HTERT RPE-1 (cell line): Measurements from ENCODE around the gene PIGV.

Experiments
- in situ Hi-C: fragments of 300-500 bp; cut with MboI; formaldehyde crosslinking; loops from 4 replicates; pipeline ENCODE4 v1.14.3; 2020; ENCODE audit warnings: low sequenced_read_pairs

The PIGV gene

DNA sequence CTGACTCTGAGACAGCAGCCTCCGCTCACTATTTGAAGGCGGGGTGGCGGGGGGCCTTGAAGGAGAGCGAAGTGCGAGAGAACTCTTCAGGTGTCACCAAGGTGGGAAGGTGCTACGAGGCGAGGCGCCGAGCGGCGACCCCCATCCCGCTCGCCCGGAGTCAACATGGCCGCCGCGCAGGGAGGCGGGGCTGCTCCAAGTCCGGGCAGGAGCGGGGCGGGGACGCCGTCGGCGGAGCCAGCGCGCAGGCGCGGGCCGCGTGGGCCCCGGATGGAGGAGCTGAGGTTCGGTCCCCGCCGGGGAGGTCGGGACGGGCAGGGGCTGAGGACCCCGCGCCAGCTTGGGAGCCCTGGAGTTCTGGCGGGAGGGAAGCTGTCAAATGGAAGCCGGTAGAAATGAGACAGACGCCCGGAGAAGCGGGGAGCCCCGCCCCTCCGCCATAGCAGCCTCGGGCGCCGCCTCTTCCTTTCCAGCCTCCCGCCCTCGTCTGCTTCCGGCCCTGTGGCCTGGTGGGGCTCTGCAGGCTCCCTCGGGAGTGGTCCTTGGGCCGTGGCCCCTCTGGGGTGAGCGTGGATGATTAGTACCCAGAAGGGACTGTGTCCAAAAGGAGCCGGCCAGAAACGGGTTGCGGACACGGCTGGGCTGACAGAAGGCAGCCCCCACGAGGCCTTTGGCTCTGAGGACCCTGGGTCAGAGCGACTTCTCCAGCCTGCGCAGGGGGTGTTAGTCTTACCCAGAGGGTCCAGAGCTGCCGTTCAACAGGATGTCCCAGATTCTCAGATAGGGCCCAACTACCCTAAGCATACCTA, at the start of gene PIGV:
Gene PIGV (plus strand): TSS at position 245 of the 809 bp plus-strand sequence. CDS start 2,866 bp downstream, outside the sequence.
- in situ Hi-C loops, result no loop called here

DNA sequence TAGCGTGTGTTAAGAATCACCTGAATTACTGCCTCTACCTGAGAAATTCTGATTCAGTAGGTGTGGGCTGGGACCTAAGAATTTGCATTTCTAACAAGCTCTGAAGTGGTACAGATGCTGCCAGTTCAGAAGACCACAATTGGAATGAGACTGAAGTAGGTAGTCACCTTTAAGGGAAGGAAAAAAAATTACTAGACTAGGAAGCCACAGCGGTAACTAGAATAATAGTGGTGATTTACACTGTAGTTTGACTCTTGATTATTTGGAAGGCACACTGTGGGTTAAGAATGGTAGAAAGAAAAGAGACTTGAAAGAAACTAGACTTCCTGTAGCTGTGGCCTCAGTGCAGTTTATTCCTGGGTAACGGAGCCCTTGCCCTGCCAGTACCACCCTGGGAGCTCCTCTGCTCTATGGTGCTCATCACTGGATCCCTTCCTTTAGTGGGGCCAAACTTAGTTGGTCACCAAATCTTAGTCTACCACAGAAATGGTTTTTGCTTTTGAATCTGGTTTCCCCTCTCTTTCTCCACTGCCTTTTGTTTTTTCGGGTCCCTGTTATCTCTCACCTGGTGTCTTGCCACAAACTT, 48.3 kb upstream of the PIGV start:
- in situ Hi-C loops, result no loop called here

DNA sequence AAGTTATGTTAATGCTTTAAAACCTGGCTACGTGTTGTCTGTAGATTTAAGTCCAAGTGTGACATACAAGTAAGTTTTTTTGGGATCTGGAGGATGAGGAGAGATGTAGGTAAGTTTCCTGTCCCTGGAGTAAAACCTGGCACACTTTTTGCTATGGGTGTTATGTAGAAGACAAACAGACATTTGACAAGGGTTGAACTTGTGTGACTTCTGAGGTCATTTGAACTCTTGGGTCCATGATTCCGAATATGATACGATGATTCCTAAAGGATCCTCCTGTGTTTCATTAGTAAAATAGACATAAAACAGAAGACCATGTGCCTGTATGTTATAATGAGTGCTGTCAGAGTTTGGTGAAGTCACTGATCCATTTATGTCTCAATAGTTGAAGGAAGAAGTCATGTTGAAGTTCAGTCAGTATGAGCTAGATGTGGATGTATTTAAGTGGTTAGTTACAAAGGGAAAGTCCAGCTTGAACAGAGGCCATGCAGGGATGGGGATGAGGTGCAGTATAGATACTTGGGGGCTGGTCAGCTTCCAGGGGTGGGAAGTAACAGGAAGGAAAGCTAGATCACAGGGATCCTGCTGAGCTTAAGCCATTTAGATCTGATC, 47.6 kb upstream of the PIGV start:
- in situ Hi-C loops, result no loop called here

DNA sequence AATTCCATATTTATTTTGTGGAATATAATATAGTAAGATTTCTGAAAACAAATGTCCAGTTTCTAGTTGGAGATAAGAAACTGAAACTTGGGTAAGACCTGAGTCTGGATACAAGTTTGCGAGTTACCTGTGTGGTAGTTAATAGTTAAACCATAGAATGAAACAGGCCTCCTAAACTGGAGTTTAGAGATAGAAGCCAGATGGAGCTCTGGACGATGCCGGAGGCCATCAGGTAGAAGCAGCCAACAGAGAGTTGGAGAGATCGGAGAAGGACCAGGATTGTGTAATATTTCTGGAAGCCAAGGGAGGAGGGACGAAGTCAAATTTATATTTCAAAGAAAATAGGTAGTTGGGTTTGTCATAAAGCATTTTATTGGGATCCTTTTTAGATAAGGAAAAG, 46.8 kb upstream of the PIGV start:
- in situ Hi-C loops, result no loop called here

DNA sequence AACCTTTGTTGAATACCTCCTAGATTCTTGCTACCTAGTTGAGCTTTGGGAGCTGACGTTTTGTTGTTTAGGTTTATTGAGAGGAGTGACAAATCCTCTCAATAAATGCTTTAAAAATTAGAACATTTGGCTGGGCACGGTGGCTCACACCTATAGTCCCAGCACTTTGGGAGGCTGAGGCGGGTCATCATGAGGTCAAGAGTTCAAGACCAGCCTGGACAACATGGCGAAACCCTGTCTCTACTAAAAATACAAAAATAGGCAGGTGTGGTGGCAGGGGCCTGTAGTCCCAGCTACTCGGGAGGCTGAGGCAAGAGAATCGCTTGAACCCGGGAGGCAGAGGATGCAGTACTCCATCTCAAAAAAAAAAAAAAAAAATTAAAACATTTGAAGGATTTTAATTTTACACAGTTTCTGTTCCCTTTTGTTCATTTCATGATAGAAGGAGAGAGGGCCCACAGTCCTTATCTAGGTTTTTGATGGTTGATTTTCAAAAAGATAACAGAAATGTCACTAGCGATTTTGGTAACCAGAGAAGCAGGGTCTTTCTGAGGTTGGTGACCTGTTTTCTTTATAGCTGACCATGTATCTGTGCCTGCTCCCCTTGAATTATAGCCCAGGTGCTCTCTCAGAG, 44.2 kb upstream of the PIGV start:
- in situ Hi-C loops, result no loop called here

DNA sequence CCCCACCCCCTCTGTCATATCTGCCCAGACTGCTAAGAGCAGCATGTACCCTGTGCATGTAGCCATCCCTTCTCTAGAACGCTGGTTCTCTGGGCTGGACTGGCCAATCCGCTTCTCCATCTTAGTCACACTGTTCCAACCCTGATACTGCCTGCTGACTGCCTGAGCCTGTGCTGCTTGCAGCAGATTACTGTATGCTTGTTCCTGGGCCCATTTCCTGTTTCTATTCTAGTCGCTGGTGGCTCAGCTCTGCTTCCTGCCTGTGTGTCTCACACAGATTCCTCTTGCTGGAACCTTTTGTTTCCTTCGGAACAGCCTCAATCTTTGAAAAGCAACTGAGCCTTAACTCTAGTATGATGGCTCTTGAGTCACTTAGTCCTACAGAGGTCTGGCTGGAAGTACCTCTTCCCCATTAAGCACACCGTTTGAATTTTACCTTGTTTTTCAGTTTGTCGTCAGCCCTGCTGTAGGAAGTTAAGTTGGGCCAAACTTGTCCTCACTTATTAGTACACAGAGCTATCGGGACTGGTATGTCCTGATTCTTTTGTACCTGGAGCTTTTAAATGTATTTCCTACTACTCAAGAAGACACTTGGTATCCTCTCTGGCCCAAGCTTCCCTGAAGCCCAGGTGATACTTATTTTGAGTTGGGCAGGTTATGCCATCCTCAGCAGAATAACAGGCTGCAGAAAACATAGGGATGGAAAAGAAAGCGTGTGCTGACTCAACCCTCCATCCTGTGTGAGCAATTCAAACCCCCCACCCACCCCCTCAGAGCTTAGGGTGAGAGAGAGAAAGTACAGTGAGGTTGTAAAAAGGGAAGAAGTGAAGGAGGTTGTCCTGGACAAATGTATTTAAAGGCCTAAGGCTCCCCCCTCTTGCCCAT, 43.4 kb upstream of the PIGV start:
- in situ Hi-C loops, result no loop called here

DNA sequence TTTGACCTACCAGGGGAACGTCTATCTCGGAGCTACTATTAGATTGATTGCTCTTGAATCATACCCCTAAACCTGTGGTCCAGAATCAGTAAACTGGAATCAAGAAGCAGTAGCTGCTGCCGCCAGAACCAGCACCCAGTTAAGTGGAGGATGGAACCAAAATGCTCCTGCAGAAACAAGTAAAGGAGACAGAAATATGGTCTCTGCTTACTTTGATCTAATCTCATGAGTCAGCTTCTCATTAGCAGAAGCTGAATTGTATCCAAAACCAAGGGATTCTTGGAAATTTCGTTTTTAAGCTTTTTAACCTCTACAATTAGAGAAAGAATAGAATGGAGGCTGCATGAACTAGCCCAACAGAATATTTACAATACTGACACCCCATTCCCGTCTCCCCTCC, 42.6 kb upstream of the PIGV start:
- in situ Hi-C loops, result no loop called here

DNA sequence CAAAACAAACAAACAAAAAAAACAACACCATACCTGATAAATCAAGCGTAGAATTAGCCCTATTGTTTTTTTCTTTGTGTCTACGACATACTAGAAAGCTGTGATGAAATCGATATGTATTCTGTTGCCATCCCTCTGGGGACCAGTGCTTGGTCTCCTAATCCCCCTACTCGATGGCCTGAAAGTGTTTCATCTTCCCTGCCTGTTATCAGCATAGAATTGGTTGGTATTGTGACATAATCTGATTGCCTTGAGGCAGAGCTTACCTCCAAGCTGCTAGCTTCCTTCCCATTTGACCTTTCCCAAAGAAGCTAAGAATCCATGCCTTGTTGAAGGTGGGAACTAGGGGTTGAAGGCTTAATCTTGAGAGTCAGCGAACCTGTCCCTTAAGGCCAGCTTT, 40.7 kb upstream of the PIGV start:
- in situ Hi-C loops, result no loop called here

DNA sequence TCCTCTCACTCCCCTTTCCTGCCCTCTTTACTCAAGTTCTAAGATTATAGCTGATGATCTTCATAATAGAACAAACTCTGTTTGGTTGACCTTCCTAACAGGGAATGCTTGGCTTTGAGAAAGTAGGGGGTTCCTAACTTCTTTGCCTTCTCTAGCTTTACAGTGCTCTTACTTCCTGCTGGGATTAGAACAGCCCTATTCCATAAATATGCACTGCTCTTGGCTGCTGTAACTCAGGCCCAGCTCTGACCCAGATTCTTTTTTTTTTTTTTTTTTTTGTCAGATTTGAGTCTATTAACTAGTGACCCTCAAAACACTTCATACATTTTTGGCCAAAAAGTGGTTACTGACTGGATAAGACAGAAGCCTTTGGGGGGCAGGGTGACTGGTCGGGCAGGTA, 39.4 kb upstream of the PIGV start:
- in situ Hi-C loops, result no loop called here

DNA sequence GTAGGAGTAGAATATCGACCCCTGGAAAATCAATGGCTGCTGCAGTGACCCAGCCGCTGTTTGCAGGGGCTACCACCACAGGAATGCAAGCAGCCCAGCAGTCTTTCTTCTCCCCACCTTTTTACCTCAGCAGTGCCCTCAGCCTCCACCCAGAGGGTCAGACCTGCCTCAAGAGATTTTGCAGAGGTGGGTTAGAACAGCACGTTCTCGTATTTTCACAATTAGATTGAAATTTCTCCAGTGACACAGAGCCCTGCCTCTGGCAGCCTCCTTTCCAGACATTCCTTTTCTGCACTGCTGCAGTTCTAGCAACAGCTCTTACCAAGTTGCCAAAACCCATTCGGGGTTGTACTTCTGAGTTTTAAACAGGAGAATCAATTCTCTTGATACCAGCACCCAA, 38.3 kb upstream of the PIGV start:
- in situ Hi-C loops, result no loop called here

DNA sequence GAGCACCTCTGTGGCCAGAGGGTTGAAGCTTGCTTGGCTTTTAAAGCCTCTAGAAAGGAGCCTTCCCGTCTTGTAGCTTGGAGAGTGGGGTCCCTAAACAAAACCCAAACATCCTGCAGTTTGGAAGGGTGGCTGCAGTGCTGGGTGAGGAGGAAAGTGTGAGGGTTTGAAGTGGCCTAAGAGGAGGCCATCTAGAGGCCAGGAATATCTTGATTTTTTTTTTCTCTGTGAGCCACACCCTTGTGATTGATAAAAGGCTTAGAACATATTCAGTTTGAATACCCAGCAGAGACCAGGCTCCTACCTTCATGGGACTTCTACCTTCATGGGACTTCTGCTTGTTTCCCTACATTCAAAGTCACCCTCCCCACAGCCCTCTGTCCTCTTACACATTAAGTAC, 37.3 kb upstream of the PIGV start:
- in situ Hi-C loops, result no loop called here

DNA sequence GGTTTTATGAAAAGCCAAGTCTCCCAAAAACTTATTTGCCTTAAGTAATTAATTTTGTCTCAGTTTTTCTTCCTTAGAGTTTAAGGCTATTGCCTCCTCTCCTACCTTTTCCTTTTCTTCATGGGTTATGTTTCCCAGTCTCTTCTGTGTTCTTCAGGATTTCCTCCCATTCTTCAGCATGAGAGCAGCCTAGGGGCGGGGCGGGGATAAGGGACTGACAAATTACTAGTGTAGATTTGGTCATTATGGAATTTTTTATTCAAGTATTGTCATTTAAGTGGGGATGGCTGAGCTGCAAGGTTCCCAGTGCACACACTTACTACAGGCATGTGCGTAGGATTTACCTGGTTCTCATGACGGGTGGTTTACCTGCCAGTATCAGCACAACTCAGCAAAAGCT, 35.2 kb upstream of the PIGV start:
- in situ Hi-C loops, result no loop called here

DNA sequence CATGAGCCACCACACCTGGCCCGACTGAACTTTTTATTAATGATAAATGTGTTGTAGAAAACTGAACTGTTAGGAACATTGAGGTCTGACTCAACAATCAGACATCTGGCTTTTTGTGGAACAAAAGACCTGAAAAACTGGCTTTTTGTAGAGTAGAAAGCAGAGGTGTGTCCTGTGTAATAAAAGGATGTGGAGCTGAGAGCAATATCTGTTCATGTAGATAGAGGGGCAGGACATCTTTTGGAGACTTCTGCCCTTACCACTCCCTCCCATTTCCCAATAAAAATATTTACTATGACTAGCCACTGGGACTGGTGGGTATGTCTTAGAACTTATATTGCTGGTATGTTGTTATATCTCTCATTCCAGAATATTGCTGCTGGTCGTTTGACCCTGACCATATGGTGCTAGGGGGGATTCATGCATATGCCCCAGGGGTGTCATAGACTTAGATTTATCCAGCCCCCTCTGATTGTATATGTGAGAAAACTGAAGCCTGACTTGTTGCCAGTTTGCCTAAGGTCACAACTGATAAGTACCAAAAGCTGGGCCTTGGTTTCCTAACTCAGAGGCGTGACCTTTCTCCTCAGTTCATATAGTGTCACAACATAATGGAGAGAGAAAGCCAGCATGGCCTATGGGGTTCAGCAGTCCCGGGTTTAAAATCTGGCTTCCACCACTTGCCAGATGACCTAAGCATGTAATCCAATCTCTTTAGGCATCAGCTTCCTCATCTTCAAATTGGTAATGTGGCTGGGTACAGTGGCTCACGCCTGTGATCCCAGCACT, 33.5 kb upstream of the PIGV start:
- in situ Hi-C loops, result no loop called here

DNA sequence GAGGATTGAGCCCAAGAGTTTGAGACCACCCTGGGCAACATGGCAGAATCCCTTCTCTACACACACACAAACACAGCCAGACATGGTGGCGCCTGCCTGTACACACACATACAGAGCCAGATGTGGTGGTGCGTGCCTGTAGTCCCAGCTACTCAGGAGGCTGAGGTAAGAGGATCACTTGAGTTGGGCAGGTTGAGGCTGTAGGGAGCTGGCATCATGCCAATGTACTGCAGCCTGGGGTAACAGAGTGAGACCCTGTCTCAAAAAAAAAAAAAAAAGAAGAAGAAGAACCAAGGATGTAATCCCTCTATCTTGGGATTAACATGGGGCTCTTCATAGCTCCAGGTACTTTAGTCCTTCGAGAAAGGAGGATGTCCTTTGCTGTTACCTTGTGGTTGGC, 29.4 kb upstream of the PIGV start:
- in situ Hi-C loops, result no loop called here

DNA sequence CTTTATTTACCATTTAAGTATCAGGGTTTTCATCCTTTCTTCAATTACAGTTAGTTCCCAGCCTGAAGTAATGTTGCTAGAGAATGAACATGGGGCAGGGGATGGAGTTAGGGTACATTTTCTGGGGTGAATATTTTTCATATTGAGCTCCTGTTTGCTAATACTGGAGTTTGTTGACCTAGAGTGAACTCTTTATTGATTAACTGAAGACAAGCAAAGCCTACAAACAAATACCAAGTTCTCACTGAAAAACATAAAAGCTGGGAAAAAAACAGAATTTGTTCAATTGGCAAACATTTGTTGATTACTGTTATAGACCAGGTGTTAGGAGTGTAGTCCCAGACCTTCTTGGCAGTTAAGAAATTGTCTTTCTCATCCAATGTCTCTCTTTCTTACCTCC, 28.2 kb upstream of the PIGV start:
- in situ Hi-C loops, result no loop called here

DNA sequence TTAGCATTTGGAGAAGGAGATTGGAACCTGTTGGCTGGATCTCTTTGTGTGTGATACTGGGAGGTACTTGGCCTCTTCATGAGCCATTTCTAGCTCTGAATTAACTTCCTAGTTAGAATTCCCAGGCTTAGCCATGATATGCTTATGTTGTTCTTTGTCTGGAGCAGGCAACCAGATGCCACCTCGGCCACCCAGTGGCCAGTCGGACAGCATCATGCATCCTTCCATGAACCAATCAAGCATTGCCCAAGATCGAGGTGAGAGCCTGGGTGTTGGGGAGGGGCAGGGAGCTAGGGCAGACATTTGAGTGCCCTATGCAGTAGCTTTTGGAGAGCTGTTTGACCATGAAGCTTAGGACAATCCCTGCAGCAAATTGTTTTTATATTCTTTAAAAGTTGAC, 26.5 kb upstream of the PIGV start:
- in situ Hi-C loops, result no loop called here

DNA sequence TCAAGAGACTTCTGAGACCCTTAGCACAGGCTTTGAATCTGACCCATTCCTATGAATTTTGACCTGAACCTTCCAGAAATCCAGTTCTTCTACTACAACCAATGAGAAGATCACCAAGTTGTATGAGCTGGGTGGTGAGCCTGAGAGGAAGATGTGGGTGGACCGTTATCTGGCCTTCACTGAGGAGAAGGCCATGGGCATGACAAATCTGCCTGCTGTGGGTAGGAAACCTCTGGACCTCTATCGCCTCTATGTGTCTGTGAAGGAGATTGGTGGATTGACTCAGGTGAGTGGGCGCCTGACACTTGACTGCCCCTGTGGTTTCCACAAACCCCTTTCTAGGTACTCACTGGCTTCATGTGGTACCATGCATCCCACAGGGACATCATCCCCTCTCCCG, 20.0 kb upstream of the PIGV start:
- in situ Hi-C loops, result no loop called here

DNA sequence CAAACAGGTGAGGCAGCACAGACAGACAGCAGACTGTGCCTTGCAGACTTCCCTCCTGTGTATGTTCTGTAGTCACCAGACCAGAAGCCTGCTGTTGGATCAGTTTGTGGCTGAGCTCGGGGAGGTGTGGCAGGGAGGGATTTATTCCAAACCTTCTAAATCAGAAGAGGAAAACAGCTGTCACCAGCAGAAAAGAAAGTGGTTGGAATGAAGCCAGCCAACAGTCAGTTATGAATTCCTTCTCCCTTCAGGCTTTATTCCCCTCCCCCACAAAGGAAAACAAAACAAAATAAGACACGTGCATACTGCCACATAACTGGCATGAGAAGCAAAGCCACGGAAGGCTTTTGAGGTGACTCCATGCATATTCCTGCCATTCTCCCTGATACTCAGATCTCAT, 19.0 kb upstream of the PIGV start:
- in situ Hi-C loops, result no loop called here

DNA sequence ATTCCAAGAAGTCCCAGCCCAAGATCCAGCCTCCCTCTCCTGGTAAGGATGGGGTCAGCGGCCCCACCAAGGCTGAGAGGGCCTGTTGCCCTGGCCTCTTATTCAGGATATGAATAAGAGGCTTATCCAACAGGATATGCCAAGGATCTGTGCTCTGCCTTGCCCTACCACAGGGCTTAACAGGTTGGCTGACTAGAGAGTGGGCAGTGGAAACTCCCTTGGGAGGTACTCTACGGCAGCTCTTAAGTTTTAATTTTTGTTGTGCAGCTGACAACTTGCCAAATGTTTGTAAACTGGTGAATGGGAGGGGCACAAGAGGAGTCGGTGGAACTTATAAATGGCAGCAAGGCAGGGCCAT, 16.5 kb upstream of the PIGV start:
- in situ Hi-C loops, result no loop called here

DNA sequence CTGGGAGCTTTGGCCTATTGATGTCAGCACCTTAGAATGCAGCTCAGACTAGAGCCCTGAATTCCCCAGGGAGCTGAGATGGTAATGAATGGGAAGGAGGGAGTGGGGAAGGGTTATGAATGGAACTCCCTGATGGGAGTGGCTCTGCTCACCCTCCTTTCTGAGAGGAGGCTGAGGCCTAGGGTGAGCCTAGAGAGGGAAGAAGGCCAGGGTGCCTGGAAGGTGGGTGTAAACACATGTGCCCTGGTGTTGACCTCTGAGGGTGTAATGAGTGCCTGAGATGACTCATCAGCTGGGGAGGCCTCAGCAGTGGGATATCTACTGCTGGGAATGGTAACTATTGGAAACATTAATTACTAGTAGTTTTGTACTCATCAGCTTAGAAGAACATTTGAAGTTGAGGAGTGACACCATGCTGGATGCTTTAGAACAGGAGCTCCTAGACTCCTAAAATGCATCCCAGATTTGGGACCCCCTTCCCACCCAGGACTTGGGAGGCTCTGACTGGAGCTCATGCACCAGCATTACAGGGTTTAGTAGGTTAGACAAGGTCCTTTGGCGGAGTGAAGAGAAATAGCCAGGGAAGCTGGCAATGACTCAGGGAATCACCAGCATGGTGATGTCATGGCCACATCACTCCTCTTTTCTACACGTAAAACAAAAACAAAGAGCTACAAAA, 16.0 kb upstream of the PIGV start:
- in situ Hi-C loops, result no loop called here
